GM12864 (cell line): ENCODE data around the gene ATP4B.

ENCODE experiments used
- DNase-seq: peaks from one replicate; pipeline ENCODE4 v3.0.0-alpha.2; 2011; ENCODE audit warnings: low read depth
- H3K4me3 ChIP-seq: 2 replicates; pipeline ENCODE4 v1.5.1; 2011; ENCODE audit warnings: mild to moderate bottlenecking, low read depth, low read length, control low read depth
- CTCF ChIP-seq: IDR thresholded peaks from 2 replicates; pipeline ENCODE4 v1.5.1; 2011; ENCODE audit warnings: low read depth, mild to moderate bottlenecking, moderate library complexity, low read length, control low read depth, inconsistent platforms; ENCODE audit errors: missing control alignments

ATP4B gene

GRCh38 chr13:113634279-113635047 is 23.5 kb downstream of the ATP4B start:
- TF ChIP-seq CTCF, result no peak
- H3K4me3 ChIP-seq, result no peak overlapping the region
- DNase-seq, result no peak

- no peak overlapping the region for H3K4me3 ChIP-seq
- TF ChIP-seq CTCF, result no peak
- DNase-seq, result no peak
Observed at GRCh38 chr13:113633485-113633873, 24.5 kb downstream of the ATP4B start.

GRCh38 chr13:113632706-113633484 is 25.1 kb downstream of the ATP4B start:
- no peak overlapping the region for H3K4me3 ChIP-seq
- no peak for TF ChIP-seq CTCF
- no peak for DNase-seq

- no peak for TF ChIP-seq CTCF
- no peak overlapping the region for H3K4me3 ChIP-seq
- no peak for DNase-seq
Observed at GRCh38 chr13:113631341-113632095, 26.5 kb downstream of the ATP4B start.

GRCh38 chr13:113630804-113631203 is 27.2 kb downstream of the ATP4B start:
- no peak for DNase-seq

GRCh38 chr13:113630296-113630695 is 27.7 kb downstream of the ATP4B start:
- DNase-seq, result no peak
- H3K4me3 ChIP-seq, result no peak overlapping the region
- TF ChIP-seq CTCF, result no peak

More at GRCh38 chr13:113630804-113631203, 27.2 kb downstream of the ATP4B start:
- TF ChIP-seq CTCF, result no peak
- no peak overlapping the region for H3K4me3 ChIP-seq
